Kidney (tissue), 14 donors: Measurements from ENCODE around the gene CAPZA1. TPM values are rescaled to one million over a fixed set of nuclear protein-coding genes. Genes with fewer than 3 reads are reported as not detected.

Experiments
- DNase-seq, 5 donors: peaks; one replicate each; pipeline ENCODE4 v3.0.0-alpha.2; 2013 to 2020
- FAIRE-seq: peaks from 2 replicates; lab custom pipeline; 2012; peaks lifted over from hg19 to GRCh38; lab: Jason Lieb, UNC
- H3K27ac ChIP-seq, 2 donors: one replicate each; pipeline ENCODE4 v1.7.0; 2013; ENCODE audit warnings: low read depth in 2 of 2, low read length in 2 of 2, inconsistent platforms in 1 of 2
- H3K27me3 ChIP-seq: one replicate; pipeline ENCODE4 v1.7.1; 2013; ENCODE audit warnings: low read length, inconsistent platforms; ENCODE audit not compliant: control insufficient read depth, insufficient read depth
- H3K36me3 ChIP-seq, 3 donors: one replicate each; pipeline versions ENCODE4 v1.7.0 to v1.7.1; 2013; ENCODE audit warnings: low read length in 3 of 3, control low read depth in 1 of 3, inconsistent platforms in 1 of 3; ENCODE audit not compliant: insufficient read depth in 3 of 3, control insufficient read depth in 2 of 3
- H3K4me1 ChIP-seq, 3 donors: one replicate each; pipeline versions ENCODE4 v1.7.0 to v1.7.1; 2013; ENCODE audit warnings: low read length in 3 of 3, inconsistent platforms in 1 of 3, low read depth in 1 of 3; ENCODE audit not compliant: control insufficient read depth in 2 of 3, insufficient read depth in 2 of 3
- H3K4me3 ChIP-seq, 3 donors: one replicate each; pipeline versions ENCODE4 v1.7.0 to v1.8.1; 2013; ENCODE audit warnings: low read length in 3 of 3, control low read depth in 1 of 3, inconsistent platforms in 1 of 3
- H3K9ac ChIP-seq, 3 donors: one replicate each; pipeline versions ENCODE4 v1.7.0 to v1.7.1; 2013; ENCODE audit warnings: low read length in 3 of 3, control low read depth in 1 of 3, inconsistent platforms in 1 of 3
- H3K9me3 ChIP-seq, 3 donors: one replicate each; pipeline versions ENCODE4 v1.7.0 to v1.7.1; 2013; ENCODE audit warnings: low read length in 3 of 3, control low read depth in 1 of 3, inconsistent platforms in 1 of 3; ENCODE audit not compliant: control insufficient read depth in 2 of 3, insufficient read depth in 1 of 3
- intact Hi-C: fragments of 100-400 bp; cut with DNase I; formaldehyde crosslinking; loops from one replicate; pipeline ENCODE4 v1.11.1; 2022
- polyA plus RNA-seq: library from polyadenylated mRNA; stranded (reverse); fragments of 350-450 nt; fragmentation: Illumina TruSeq; extraction: RNeasy Lipid Tissue Mini Kit (QIAGEN cat#74804); gene quantifications from one replicate; pipeline ENCODE4 v1.2.3, GENCODE V29; 2014; ENCODE audit warnings: low read depth, low replicate concordance; ENCODE audit not compliant: insufficient read depth
- total RNA-seq: library from RNA; stranded (reverse); fragmentation: NEBNext Ultra II Directional; extraction: Animal tissue kit (Norgen Biotek cat#: 25700); gene quantifications from one replicate; pipeline ENCODE4 v1.2.1, GENCODE V29; 2021
- TF ChIP-seq, protein P1 (sequence below): IDR thresholded peaks from 3 replicates; pipeline ENCODE4 v1.5.1; 2012; ENCODE audit warnings: mild to moderate bottlenecking, moderate library complexity, borderline replicate concordance; ENCODE audit not compliant: insufficient read depth; ENCODE audit errors: extremely low read depth
- donor health status: control.
- donor health status: control.
- donor health status: control.
- donor health status: control.
- donor health status: control.
- donor health status: DM: yes; HTN: yes; CAD: no.
- donor health status: Normal renal cell carcinoma (clear cell type).

Gene CAPZA1
- total and polyA plus RNA-seq, 2 donors from 2014 or later: 40.3 to 98.7 TPM

DNA sequence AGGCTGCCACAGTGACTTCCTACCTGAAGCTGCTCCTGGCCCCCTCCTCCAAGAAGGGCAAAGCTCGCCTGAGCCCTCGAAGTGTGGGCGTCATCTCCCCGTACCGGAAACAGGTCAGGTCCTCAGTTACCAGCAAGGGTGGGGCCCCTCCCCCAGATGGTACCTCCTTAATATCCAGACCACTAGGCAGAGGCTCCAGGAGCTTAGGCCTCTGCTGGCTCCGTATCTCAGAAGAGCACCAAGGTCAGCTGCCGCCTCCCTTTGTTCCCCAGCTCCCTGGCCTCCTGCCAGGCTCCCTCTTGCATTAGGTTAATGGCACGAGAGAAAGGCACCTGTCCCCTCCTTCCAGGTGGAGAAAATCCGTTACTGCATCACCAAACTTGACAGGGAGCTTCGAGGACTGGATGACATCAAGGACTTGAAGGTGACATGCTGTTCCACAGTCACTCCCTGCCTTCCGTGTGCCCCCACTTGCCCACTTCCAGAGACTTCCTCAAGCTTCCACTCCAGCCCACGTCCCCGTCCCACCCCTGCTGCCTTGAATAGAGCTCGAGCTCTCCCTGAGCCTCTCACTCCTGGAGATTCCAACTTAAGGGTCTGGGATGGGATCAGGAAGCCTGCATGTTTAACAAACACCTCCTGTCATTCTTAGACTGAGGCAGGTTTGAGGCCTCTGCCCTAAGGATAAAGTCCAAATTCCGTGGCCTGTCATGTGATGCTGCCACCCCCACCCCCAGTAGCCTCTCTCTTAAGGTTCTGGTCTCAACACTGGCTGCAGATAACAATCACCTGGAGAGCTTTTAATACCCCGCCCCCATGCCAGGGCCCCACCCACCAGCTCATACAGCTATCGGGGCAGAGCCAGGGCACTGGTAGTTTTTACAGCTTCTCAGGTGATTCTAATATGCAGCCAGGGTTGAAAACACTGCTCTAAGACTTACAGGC is 79.0 kb downstream of the CAPZA1 start:
- DNase-seq: peak in 3 of 5 donors; percentile 34 to 77 (median 66)
- Histone ChIP-seq H3K4me3 (peak overlapping the region in 1 of 3 donors; percentile 43), H3K27ac (peak overlapping the region; percentile 92 to 93), H3K9ac (peak overlapping the region in 1 of 3 donors; percentile 67), H3K9me3 (no peaks in the 10 kb centered on the region), H3K27me3 (no peaks in the 10 kb centered on the region), H3K4me1 (peaks cover 0 to 52% (median 42%) of the 10 kb centered on the region in 3 donors), H3K36me3 (peaks cover 0 to 54% (median 16%) of the 10 kb centered on the region in 3 donors)
- FAIRE-seq: no peak
- intact Hi-C loops: no loop called here
- TF ChIP-seq, protein P1, sequence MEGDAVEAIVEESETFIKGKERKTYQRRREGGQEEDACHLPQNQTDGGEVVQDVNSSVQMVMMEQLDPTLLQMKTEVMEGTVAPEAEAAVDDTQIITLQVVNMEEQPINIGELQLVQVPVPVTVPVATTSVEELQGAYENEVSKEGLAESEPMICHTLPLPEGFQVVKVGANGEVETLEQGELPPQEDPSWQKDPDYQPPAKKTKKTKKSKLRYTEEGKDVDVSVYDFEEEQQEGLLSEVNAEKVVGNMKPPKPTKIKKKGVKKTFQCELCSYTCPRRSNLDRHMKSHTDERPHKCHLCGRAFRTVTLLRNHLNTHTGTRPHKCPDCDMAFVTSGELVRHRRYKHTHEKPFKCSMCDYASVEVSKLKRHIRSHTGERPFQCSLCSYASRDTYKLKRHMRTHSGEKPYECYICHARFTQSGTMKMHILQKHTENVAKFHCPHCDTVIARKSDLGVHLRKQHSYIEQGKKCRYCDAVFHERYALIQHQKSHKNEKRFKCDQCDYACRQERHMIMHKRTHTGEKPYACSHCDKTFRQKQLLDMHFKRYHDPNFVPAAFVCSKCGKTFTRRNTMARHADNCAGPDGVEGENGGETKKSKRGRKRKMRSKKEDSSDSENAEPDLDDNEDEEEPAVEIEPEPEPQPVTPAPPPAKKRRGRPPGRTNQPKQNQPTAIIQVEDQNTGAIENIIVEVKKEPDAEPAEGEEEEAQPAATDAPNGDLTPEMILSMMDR: no peak

- Histone ChIP-seq H3K36me3 (peaks cover 0 to 47% (median 14%) of the 10 kb centered on the region in 3 donors), H3K27ac (peak overlapping the region; percentile 85 to 92), H3K4me1 (peaks cover 0 to 61% (median 49%) of the 10 kb centered on the region in 3 donors), H3K9ac (peak overlapping the region in 1 of 3 donors; percentile 67), H3K4me3 (no peak overlapping the region), H3K9me3 (no peaks in the 10 kb centered on the region), H3K27me3 (no peaks in the 10 kb centered on the region)
- DNase-seq: no peak
- TF ChIP-seq, protein P1: no peak
- no peak for FAIRE-seq
- intact Hi-C loops: no loop called here
These were observed 80.0 kb downstream of the CAPZA1 start for GRCh38 chr1:112699425-112700144.

DNA sequence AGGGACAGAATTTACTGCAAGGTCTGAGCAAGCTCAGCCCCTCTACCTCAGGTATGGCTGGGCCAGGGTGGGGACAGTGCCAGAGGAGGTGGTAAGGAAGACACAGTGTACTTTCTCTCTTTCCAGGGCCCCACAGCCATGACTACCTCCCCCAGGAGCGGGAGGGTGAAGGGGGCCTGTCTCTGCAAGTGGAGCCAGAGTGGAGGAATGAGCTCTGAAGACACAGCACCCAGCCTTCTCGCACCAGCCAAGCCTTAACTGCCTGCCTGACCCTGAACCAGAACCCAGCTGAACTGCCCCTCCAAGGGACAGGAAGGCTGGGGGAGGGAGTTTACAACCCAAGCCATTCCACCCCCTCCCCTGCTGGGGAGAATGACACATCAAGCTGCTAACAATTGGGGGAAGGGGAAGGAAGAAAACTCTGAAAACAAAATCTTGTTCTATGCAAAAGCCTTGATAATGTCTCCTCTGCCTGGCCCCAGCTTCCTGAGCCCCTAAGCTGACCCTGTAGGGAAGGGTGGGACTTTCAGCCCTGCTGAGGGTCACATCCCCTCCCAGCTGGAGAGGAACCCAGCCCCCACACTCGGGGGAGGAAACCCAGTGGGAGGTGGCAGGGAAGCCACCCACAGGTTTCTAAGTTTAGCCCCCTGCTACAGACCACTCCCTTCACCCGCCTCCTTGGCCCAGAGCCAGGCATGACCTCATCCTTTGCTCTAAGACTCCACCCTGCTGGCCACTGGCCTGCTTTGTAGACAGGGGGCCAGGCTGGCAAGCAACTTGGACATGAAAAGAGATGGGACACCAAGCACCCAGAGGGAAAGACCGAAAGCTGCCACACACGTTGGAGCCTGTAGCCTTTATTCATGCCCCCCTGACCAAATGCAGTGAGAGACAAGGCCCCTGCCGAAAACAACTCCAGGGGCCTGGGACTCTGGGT is 80.9 kb downstream of the CAPZA1 start:
- Histone ChIP-seq H3K27ac (peak overlapping the region; percentile 85 to 92), H3K9ac (peak overlapping the region in 2 of 3 donors; percentile 8 to 59), H3K4me3 (no peak overlapping the region), H3K4me1 (peaks cover 0 to 68% (median 54%) of the 10 kb centered on the region in 3 donors), H3K27me3 (no peaks in the 10 kb centered on the region), H3K36me3 (peaks cover 0 to 39% (median 7%) of the 10 kb centered on the region in 3 donors), H3K9me3 (no peaks in the 10 kb centered on the region)
- intact Hi-C loops: no loop called here
- DNase-seq (peak; percentile 93 to 99 (median 96)), FAIRE-seq (no peak)
- TF ChIP-seq, protein P1: no peak
